A673 (cell line): ENCODE results near the gene EVA1C. TPM values are rescaled to one million over a fixed set of nuclear protein-coding genes. Genes with fewer than 3 reads are reported as not detected.
A peak's percentile ranks its signal among the peaks of the same experiment; 100 is the strongest.

Source experiments
- BruUV-seq: library from RNA; stranded (reverse); fragments of 400-500 nt; replicated peaks from 2 replicates; lab custom pipeline; 2021; lab: Mats Ljungman, UMichigan
- CTCF ChIA-PET: fragments of 300-600 bp; sonication (Branson Sonifier 250); formaldehyde crosslinking; loops from one replicate; lab custom pipeline; 2022; ENCODE audit warnings: antibody characterized with exemption; lab: Charles Lee
- POLR2A ChIA-PET: fragments of 300-600 bp; sonication (Branson Sonifier 250); formaldehyde crosslinking; loops from one replicate; lab custom pipeline; 2022; ENCODE audit warnings: antibody characterized with exemption; ENCODE audit not compliant: low non-redundant PET; lab: Charles Lee
- DNase-seq: peaks from one replicate; pipeline ENCODE4 v3.0.0-alpha.2; 2015; ENCODE audit warnings: low spot score
- H3K27ac ChIP-seq: fragments of 200-600 bp; sonication (generic); 2 replicates; pipeline ENCODE4 v1.5.1; 2016; ENCODE audit warnings: mixed run types, low read depth, mild to moderate bottlenecking, mixed read lengths, antibody characterized with exemption, low read length; ENCODE audit not compliant: poor library complexity, severe bottlenecking
- H3K27me3 ChIP-seq: fragments of 200-600 bp; sonication (generic); replicated peaks from 2 replicates; pipeline ENCODE4 v1.6.1; 2017; ENCODE audit warnings: mixed run types, low read depth, mild to moderate bottlenecking, mixed read lengths, antibody characterized with exemption, low read length; ENCODE audit not compliant: insufficient read depth, poor library complexity
- H3K36me3 ChIP-seq: fragments of 200-600 bp; sonication (generic); 2 replicates; pipeline ENCODE4 v1.6.1; 2016; ENCODE audit warnings: mixed run types, mild to moderate bottlenecking, mixed read lengths, antibody characterized with exemption, low read length; ENCODE audit not compliant: insufficient read depth, poor library complexity, severe bottlenecking
- H3K4me1 ChIP-seq: fragments of 200-600 bp; sonication (generic); 2 replicates; pipeline ENCODE4 v1.6.1; 2017; ENCODE audit warnings: mixed run types, mild to moderate bottlenecking, mixed read lengths, antibody characterized with exemption, low read length; ENCODE audit not compliant: insufficient read depth, poor library complexity, severe bottlenecking
- H3K4me3 ChIP-seq: fragments of 200-600 bp; sonication (generic); 2 replicates; pipeline ENCODE4 v1.5.1; 2016; ENCODE audit warnings: low read depth, mixed run types, mild to moderate bottlenecking, mixed read lengths, low read length; ENCODE audit not compliant: poor library complexity, severe bottlenecking
- H3K9me3 ChIP-seq: fragments of 200-600 bp; sonication (generic); 2 replicates; pipeline ENCODE4 v1.6.1; 2016; ENCODE audit warnings: mixed run types, low read depth, mild to moderate bottlenecking, mixed read lengths, antibody characterized with exemption, low read length; ENCODE audit not compliant: poor library complexity, severe bottlenecking
- EZH2 ChIP-seq: fragments of 200-600 bp; sonication (generic); IDR thresholded peaks from 2 replicates; pipeline ENCODE4 v1.6.1; 2017; ENCODE audit warnings: borderline replicate concordance, low read depth, mild to moderate bottlenecking, mixed read lengths, antibody characterized with exemption, low read length; ENCODE audit not compliant: poor library complexity, severe bottlenecking
- intact Hi-C: fragments of 100-400 bp; cut with micrococcal nuclease; formaldehyde crosslinking; loops from one replicate; pipeline ENCODE4 v1.10.0; 2022; ENCODE audit not compliant: unreplicated experiment
- total RNA-seq: library from RNA; stranded (reverse); gene quantifications from 2 replicates; pipeline ENCODE4 v1.2.3, GENCODE V29; 2021
- TF ChIP-seq, protein P1 (sequence below): fragments of 300-800, 200-600 bp; sonication (generic); conservative IDR thresholded peaks from 2 replicates; pipeline ENCODE4 v1.5.1; 2017; ENCODE audit warnings: low read depth, mild to moderate bottlenecking, antibody characterized with exemption, low read length, moderate library complexity, mixed read lengths

The EVA1C gene
- total RNA-seq, 1 experiment from 2014 or later, result 7.2 TPM

DNA sequence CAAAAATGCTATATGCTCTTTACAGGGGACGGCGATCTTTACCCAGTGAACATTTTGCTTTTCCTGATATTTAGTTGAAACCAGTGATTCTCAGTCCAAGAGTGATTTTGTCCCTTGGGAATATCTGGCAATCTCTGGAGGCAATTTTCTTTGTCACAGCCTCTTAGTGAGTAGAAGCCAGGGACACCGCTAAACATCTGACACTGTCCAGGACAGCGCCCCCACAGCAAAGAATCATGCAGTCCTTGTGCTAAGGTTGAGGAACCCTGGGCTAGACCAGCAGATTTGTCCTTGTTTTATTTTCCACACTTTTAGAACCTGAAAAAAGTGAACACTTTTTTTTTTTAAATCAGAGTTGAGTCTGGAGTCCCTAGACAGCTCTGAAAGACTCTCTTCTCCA is 13.1 kb downstream of the EVA1C start:
- peak; percentile 49 for DNase-seq
- Histone ChIP-seq H3K36me3 (no peaks in the 10 kb centered on the region), H3K27me3 (no peaks in the 10 kb centered on the region), H3K4me3 (no peak overlapping the region), H3K4me1 (peaks cover 12% of the 10 kb centered on the region), H3K27ac (no peak overlapping the region), H3K9me3 (peaks cover 6% of the 10 kb centered on the region)
- CTCF ChIA-PET, result no interaction called here
- BruUV-seq, result no TSS peak
- POLR2A ChIA-PET, result no interaction called here
- no peak for TF ChIP-seq EZH2
- TF ChIP-seq, protein P1, sequence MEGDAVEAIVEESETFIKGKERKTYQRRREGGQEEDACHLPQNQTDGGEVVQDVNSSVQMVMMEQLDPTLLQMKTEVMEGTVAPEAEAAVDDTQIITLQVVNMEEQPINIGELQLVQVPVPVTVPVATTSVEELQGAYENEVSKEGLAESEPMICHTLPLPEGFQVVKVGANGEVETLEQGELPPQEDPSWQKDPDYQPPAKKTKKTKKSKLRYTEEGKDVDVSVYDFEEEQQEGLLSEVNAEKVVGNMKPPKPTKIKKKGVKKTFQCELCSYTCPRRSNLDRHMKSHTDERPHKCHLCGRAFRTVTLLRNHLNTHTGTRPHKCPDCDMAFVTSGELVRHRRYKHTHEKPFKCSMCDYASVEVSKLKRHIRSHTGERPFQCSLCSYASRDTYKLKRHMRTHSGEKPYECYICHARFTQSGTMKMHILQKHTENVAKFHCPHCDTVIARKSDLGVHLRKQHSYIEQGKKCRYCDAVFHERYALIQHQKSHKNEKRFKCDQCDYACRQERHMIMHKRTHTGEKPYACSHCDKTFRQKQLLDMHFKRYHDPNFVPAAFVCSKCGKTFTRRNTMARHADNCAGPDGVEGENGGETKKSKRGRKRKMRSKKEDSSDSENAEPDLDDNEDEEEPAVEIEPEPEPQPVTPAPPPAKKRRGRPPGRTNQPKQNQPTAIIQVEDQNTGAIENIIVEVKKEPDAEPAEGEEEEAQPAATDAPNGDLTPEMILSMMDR, result peak; percentile 33; the same call in 1 of the 2 replicates
- intact Hi-C loops, result no loop called here

DNA sequence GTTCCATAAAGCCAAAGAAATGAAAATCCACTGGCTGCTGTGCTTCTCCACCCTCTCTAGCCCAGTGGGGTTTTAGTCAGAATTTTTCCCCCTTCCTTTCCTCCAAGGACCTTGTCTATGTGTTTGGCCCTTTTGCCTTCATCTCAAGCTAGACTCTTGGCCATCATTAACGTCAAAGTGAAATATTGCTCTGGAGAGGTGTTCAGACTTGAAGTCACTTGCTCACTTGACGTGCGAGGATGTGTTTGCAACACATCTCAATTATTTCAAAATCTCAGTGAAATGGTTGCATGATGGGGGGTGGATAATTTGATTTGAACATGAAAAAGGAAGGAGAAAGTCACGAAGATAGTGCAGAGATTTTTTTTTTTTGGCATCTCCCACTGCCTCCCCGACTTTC is 13.6 kb downstream of the EVA1C start:
- POLR2A ChIA-PET, result no interaction called here
- intact Hi-C loops, result no loop called here
- Histone ChIP-seq H3K4me1 (peaks cover 12% of the 10 kb centered on the region), H3K27me3 (no peaks in the 10 kb centered on the region), H3K27ac (no peak overlapping the region), H3K9me3 (peaks cover 6% of the 10 kb centered on the region), H3K36me3 (no peaks in the 10 kb centered on the region), H3K4me3 (no peak overlapping the region)
- TF ChIP-seq, protein P1, result no peak
- no peak for TF ChIP-seq EZH2
- no peak for DNase-seq
- CTCF ChIA-PET, result no interaction called here
- BruUV-seq, result no TSS peak

DNA sequence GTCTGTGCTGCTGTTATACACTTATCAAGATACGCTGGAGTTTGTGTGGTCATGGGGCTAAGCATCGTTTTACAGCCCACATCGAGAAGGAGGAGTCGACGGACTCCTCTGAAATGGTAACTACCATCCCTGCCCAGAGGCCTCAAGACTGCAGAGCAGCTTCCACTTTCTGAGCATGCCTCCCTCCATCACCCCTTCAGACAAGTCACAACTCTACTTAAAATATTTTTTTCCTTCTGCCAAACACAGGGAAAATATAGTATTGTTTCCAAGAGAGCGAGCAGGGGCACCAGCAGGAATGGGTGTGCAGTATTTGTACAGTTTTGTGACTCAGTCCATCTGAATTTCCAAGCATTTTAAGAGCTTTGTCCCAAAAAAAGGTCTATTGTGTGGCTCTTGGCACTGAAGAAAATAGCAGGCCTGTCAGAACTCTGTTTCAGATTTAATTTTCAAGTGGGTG is 14.1 kb downstream of the EVA1C start:
- Histone ChIP-seq H3K36me3 (no peaks in the 10 kb centered on the region), H3K9me3 (peaks cover 6% of the 10 kb centered on the region), H3K4me1 (peaks cover 12% of the 10 kb centered on the region), H3K27me3 (no peaks in the 10 kb centered on the region), H3K27ac (no peak overlapping the region), H3K4me3 (no peak overlapping the region)
- ChIA-PET POLR2A (no interaction called here), CTCF (no interaction called here)
- DNase-seq, result no peak
- BruUV-seq, result no TSS peak
- intact Hi-C loops, result no loop called here
- no peak for TF ChIP-seq EZH2
- TF ChIP-seq, protein P1, result no peak
